Measurements from ENCODE around the gene ALDH1A3. TPM values are rescaled to one million over a fixed set of nuclear protein-coding genes. Genes with fewer than 3 reads are reported as not detected.

Gene ALDH1A3
- total and polyA plus RNA-seq, 8 donors = 3.5 to 87.2 (median 30.3) TPM

GRCh38 chr15:100909565-100909964, 29.9 kb downstream of the ALDH1A3 start:
- Histone ChIP-seq H3K36me3 (peaks cover 0 to 9% (median 4%) of the 10 kb centered on the region in 4 donors), H3K9me3 (no peaks in the 10 kb centered on the region), H3K27ac (no peak overlapping the region), H3K4me1 (no peaks in the 10 kb centered on the region), H3K27me3 (peaks cover 0 to 4% (median 0%) of the 10 kb centered on the region in 3 donors), H3K4me3 (no peak overlapping the region)
- 53 to 73% (median 72%) methylated on average over 4 of the region's 4 CpGs for WGBS, 5 donors
- DNase-seq = peak in 1 of 2 donors; percentile 59
- intact Hi-C loops (cut with DNase I; ENCODE audit: low total_unique reads) = no loop called here
- TF ChIP-seq EP300 (IDR thresholded peaks at IDR 0.05) (no peak), CTCF (IDR thresholded peaks at IDR 0.05) (no peak)

GRCh38 chr15:100909989-100910955, 30.6 kb downstream of the ALDH1A3 start:
- Histone ChIP-seq H3K4me3 (no peak overlapping the region), H3K9me3 (no peaks in the 10 kb centered on the region), H3K27me3 (peaks cover 0 to 4% (median 0%) of the 10 kb centered on the region in 3 donors), H3K27ac (no peak overlapping the region), H3K36me3 (peaks cover 0 to 9% (median 4%) of the 10 kb centered on the region in 4 donors), H3K4me1 (no peaks in the 10 kb centered on the region)
- intact Hi-C loops (cut with DNase I; ENCODE audit: low total_unique reads) = no loop called here
- no peak for TF ChIP-seq EP300 (IDR thresholded peaks at IDR 0.05)
- TF ChIP-seq POLR2A (IDR thresholded peaks at IDR 0.05) = no peak
- no peak for TF ChIP-seq POLR2AphosphoS5 (IDR thresholded peaks at IDR 0.05)
- no peak for TF ChIP-seq CTCF (IDR thresholded peaks at IDR 0.05)
- WGBS, 5 donors = 70 to 83% (median 79%) methylated on average over 12 of the region's 12 CpGs
- DNase-seq = no peak

GRCh38 chr15:100911086-100911485, 31.5 kb downstream of the ALDH1A3 start:
- DNase-seq = no peak
- Histone ChIP-seq H3K9me3 (no peaks in the 10 kb centered on the region), H3K27me3 (peaks cover 0 to 4% (median 0%) of the 10 kb centered on the region in 3 donors), H3K27ac (no peak overlapping the region), H3K4me3 (no peak overlapping the region), H3K4me1 (no peaks in the 10 kb centered on the region), H3K36me3 (peaks cover 0 to 9% (median 4%) of the 10 kb centered on the region in 4 donors)
- intact Hi-C loops (cut with DNase I; ENCODE audit: low total_unique reads) = no loop called here
- no peak for TF ChIP-seq CTCF (IDR thresholded peaks at IDR 0.05)
- no peak for TF ChIP-seq POLR2A (IDR thresholded peaks at IDR 0.05)
- TF ChIP-seq EP300 (IDR thresholded peaks at IDR 0.05) = no peak
- 79 to 87% (median 86%) methylated on average over 10 of the region's 10 CpGs for WGBS, 5 donors

GRCh38 chr15:100913961-100914360, 34.3 kb downstream of the ALDH1A3 start:
- Histone ChIP-seq H3K27ac (no peak overlapping the region), H3K27me3 (peaks cover 0 to 14% (median 0%) of the 10 kb centered on the region in 3 donors), H3K4me3 (no peak overlapping the region), H3K9me3 (no peaks in the 10 kb centered on the region), H3K36me3 (peaks cover 0 to 9% (median 0%) of the 10 kb centered on the region in 4 donors), H3K4me1 (peaks cover 9 to 19% (median 18%) of the 10 kb centered on the region in 4 donors)
- WGBS, 5 donors = 64 to 82% (median 71%) methylated on average over 4 of the region's 4 CpGs
- intact Hi-C loops (cut with DNase I; ENCODE audit: low total_unique reads) = no loop called here
- TF ChIP-seq CTCF (IDR thresholded peaks at IDR 0.05) (no peak), POLR2A (IDR thresholded peaks at IDR 0.05) (no peak), EP300 (IDR thresholded peaks at IDR 0.05) (no peak), POLR2AphosphoS5 (IDR thresholded peaks at IDR 0.05) (no peak)
- peak in 1 of 2 donors; percentile 37 for DNase-seq

Measured in stomach (tissue), 9 donors.